KG1 (cell line): Measurements from ENCODE around the gene FGF18.

Experiments
- DNase-seq: peaks from one replicate; lab custom pipeline; 2025; lab: John Stamatoyannopoulos, UW

FGF18 gene

GRCh38 chr5:171422902-171423663, 3.6 kb downstream of the FGF18 start:
- DNase-seq = no peak

GRCh38 chr5:171424726-171425125, 5.3 kb downstream of the FGF18 start:
- no peak for DNase-seq

- no peak for DNase-seq
Observed at GRCh38 chr5:171425596-171426244, 6.3 kb downstream of the FGF18 start.

DNA sequence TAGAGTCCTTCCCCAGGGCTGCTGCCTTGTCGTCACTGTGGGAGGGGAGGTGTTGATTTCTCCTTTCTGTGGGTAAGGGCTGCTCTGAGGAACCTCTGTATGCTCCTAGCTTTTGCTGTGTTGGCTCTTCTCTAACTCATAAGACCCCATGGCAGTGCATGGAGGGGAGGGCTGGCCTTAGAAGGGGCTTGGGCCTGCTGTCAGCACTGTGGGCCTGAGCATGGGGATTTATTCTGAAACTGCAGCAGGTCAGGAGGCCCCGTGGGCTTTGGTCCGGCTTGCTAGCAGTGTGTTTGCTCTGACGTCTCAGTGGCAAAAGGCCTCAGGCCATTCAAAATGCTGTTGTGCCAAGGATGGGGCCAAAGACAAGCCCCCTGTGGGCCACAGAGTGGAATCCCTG, 6.8 kb downstream of the FGF18 start:
- DNase-seq = no peak

- no peak for DNase-seq
Observed at GRCh38 chr5:171426680-171427079, 7.2 kb downstream of the FGF18 start.

GRCh38 chr5:171427318-171428167, 8.1 kb downstream of the FGF18 start:
- no peak for DNase-seq

DNA sequence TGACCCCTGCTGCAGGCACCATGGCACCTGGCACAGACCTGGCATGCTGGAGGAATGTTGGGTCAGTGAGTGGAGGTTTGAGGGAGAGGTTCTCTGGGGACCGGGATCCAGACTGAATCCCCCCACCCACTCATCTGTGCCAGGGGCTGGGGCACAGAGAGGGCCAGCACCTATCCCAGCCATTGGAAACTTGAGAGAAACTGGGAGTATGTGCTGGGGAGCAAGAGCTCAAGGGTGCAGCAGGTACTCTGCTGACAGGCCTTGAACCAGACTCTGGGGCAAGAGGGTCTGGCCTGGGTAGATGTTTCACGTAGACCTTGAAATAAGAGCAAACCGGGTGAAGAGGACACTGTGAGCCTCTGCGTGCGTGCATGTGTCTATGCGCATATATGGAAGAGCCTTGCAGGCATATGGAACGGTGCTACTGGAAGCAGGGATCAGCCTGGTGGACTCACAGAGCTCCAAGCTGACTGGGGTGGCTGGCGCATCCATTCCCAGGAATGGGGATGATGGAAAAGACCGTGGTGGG, 8.8 kb downstream of the FGF18 start:
- no peak for DNase-seq

DNA sequence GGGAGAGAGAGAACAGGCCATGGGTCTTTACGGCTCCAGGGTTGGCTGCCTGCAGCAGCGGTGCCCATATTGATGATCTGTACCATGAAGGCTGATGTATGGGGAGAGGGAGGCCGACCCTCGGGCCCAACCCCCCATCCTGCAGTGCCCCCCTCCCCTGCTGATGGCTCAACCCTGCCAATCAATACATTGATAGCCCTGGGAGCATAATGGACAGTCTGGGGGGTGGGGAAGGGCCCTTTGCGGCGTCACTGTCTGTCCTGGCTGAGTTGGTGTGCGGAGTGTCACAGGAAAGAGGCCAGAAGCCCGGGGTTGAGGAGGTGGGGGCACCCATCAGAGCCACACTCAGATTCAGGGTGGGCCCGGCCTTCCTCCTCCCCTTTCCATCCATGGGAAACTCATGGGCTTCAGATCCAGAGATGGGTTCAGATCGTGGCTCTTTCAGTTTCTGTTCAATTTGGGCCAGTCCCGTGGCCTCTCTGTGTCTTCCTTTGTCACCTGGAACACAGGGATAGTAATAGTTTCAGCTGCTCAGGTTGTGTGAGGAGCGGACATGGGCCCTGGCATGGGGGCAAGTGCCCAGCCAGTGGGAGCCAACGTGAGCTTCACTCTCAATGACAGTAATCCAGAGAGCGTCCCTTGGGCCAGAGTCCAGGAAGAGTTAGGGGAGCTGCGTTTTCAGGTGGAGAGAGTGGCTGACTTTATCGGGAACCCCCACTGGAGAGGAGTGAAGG, 9.5 kb downstream of the FGF18 start:
- no peak for DNase-seq

- no peak for DNase-seq
Observed at GRCh38 chr5:171429543-171429910, 10.1 kb downstream of the FGF18 start.

DNA sequence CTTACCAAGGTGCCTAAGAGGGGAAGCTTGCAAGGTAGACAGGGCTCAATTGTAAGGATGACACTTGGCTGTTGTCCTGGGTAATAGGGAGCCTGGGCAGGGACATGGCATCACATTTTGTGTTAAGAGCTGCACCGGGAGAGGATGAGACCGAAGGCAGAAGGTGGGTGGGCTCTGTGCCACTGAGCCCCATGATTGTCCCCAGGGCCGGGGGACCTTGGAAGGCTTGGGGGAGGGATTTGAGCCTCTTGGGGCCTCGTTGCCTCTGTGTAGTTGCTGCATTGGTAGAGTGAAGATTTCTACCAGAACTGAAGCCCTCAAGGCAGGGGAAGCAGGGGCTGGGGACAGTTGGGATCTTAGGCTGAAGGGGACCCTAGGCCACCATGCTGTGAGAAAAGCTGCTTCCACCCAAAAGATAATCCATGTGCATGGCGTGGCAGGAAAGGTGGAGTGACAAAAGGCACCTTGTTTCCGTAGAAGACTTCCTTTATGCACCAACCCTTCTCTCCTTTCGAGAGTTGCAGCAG, 11.9 kb downstream of the FGF18 start:
- no peak for DNase-seq

GRCh38 chr5:171432076-171432475, 12.6 kb downstream of the FGF18 start:
- DNase-seq = no peak

DNA sequence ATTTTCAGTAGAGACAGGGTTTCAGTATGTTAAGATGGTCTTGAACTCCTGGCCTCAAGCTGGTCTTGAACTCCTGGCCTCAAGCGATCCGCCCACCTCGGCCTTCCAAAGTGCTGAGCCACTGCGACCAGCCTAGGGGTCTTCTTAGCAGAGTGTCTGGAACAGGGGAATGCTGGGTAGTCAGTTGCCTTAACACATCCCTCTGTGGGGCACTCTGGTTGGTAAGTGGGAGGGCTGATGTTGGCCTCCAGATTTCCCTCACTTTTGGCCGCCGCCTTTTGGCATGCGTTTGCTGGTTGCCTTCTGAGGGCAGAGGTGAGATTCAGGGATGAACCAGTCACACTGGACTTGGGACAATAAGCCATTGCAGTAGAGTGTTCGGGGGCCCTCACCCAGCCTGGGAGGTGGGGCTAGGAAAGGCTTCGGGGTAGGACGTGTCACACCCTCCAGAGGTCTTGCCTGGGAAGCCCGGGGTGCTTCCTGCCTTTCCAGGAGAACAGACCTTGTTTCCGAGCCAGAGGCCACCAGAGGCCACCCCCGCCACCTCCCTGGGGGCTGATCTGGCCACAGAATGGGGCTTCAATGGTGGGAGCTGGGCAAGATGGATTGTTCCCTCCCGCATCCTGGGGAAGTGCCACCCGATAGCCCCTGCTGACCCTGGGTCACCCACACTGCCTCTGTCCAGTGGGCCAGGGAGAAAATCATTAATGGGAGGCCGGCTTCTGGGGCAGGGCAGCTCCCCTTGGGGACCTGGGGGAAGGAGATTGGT, 13.3 kb downstream of the FGF18 start:
- DNase-seq = no peak

DNA sequence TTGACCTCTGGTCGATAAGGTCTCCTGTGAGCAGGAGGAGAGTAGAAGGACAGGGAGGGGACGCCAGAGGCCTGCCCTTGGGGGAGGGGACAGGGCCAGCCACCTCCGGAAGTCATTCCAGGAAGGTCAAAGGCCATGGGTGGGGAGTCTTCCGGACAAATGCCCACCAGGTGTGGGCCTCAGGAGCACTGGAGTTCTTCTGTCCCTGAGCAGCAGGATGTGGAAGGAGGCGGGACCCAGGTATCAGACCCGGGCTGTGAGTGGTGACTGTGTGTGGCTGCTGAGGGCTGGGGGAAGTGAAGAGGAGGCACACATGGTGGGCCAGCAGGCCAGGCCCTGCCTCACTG, 13.9 kb downstream of the FGF18 start:
- no peak for DNase-seq

- DNase-seq = no peak
Observed at GRCh38 chr5:171433982-171434676, 14.7 kb downstream of the FGF18 start.

DNA sequence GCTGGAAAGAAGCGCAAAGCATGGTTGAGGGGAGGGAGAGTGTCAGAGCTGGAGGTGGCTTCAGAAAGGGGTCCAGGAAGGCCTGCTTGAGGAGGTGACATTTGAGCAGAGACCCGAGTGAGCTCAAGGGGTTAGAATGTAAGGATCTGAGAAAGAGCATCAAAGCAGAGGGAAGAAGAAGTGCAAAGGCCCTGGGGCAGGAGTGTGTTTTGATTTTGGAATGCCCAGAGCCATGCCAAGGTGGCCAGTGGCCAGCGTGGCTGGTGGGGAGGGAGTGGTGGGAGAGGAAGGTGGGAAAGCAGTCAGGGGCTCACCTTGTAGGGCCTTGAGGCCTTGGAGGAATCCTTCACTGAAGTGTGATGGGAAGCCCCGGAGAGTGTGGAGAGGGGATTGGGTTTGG, 15.4 kb downstream of the FGF18 start:
- no peak for DNase-seq

- no peak for DNase-seq
Observed at GRCh38 chr5:171435908-171436307, 16.5 kb downstream of the FGF18 start.

GRCh38 chr5:171436804-171437285, 17.4 kb downstream of the FGF18 start:
- DNase-seq = no peak

DNA sequence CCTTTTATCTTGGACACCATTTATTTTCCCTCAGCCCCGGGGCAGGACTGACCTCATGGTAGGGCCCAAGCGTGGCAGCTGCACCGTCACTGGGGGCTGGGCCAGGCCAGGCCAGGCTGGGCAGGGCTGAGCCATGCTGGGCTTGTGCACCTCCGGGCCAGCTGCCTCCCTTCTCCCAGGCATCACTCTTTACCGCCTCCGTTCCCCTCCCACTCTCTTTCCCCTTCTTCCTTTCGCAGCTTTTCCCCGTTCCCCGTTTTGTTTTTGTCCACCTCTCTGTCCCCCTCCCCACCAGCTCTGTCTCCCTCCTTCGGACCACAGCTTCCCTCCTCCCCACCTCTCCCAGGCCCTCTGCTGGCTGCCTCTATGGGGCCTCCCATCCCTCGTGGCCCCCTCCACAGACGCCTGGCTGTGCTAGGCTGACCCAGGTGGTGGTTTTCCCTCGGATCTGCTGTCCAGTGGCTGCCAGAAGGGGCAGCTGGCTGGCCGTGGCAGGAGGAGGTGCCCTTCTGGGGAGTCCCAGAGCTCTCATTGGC, 17.9 kb downstream of the FGF18 start:
- no peak for DNase-seq

DNA sequence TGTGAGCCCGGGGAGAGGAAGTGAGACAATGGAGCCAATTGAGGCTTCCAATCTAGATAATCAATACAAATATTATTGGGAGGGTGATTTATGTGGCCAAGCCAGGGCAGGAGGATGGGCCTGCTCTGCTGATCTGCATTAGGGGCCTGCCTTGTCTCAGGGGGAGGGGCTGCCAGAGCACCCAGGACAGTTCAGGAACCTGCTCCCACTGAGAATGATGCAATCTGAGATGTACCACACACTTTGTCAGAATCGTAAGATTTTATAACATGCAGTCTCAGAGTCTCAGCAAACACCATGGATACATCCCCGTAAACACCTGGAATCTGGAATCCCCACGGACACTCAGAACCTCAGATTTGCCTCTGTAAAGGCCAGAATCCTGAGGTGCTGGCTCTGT, 19.3 kb downstream of the FGF18 start:
- DNase-seq = no peak

- DNase-seq = no peak
Observed at GRCh38 chr5:171441246-171441791, 21.9 kb downstream of the FGF18 start.
